ACHN (cell line): ENCODE data around the gene CLCN7.
"Not testable (repeated sequence)": the region's sequence is repeated elsewhere in the genome, so short reads cannot be mapped to it uniquely, and the experiment has no call there.

Source experiments
- DNase-seq: peaks from one replicate; pipeline ENCODE4 v3.0.0-alpha.2; 2015
- in situ Hi-C: cut with HindIII; loops from 2 replicates; pipeline ENCODE4 v1.10.0; 2017; ENCODE audit warnings: low sequenced_read_pairs, low pct_ligation_motif_present, low pct_unique_long_range_greater_than_20kb

The CLCN7 gene

DNA sequence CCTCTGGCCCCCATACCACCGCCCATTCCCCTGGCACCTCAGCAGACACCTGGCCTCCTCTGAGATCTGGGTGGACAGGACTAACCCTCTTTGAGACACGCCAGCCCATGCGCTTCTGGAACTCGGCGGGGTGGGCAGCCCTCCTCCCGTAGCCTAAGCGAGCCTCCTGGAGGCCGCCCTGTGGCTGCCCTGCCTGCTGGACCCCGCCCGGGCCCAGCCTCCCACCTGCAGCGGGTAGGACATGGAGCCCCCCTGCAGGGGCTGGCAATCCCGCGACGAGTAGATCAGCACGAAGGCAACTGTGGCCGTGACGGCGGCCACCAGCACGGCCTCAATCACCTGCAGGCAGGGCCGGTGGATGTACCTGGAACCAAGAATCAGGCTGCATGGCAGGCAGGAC, 22.3 kb downstream of the CLCN7 start:
- DNase-seq: no peak
- in situ Hi-C loops: no loop called here

DNA sequence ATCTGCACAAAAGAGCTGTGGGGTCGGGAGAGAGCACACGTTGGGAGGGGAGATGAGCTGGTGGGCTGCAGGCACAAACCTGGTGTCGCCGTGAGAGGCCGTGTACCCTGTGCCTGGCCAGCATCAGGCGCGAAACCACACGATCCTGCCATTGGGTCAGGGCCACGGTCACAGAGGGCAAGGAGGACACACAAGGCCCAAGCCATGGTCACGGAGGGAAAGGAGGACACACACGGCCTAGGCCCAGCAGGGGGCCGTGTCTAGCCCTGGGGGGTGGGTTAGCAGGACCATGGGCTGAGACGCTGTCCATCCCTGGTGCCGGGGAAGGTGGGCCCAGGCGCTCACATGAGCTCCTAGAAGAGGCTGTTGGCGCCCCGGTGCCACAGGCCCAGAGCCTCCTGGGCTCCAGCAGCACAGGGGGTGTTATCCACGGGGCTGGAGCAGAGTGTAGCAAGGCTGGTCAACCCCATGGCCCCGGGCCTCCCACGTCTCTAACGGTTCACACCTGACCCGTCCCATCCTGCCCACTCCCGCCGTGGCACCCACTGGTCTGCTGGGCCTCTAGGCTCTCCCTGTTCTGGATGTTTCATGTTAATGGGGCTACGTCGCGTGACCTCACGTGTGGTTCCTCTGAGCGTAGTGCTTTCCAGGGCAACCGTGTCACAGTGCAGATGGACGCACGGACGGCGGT, 23.0 kb downstream of the CLCN7 start:
- in situ Hi-C loops: no loop called here

DNA sequence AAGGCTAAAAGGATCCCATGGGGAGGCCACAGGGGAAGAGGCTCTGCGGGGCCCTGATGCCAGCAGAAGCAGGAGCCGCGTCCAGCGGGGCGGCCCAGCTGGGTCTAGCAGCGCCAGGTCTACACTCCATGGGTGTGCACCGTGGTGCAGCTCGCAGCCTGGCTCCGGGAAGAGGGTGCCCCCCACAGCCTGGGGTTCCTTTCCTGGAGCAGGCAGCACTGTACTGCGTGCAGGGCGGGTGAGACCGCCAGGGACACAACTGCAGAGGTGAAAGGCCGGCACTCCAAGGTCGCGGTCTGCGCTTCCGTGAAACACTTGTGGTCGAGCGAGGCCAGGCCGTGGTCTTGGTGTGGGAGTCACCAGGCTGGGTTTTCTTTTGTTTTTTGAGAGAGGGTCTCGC, 24.0 kb downstream of the CLCN7 start:
- DNase-seq: no peak
- in situ Hi-C loops: no loop called here

More for the DNA sequence above, 23.0 kb downstream of the CLCN7 start:
- DNase-seq: no peak

DNA sequence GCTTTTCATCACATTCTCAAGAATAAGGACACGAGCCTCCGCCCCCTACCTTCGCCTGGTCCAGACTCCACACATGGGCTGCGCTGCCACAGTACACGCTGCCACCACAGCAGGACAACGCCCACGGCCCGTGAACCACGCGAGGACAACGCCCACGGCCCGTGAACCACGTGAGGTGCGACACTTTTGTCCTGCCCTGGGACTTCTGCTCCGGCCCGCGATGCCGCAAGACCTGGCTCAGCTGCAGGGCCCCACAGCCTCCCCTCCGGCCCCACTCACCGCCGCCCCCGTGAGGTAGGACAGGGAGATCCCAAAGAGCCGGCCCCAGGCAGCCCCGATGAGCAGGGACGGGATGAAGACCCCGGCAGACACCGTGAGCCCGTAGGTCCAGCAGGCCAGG, 24.6 kb downstream of the CLCN7 start:
- in situ Hi-C loops: no loop called here
- DNase-seq: no peak

GRCh38 chr16:1449201-1449788, 25.5 kb downstream of the CLCN7 start:
- DNase-seq: no peak
- in situ Hi-C loops: no loop called here

DNA sequence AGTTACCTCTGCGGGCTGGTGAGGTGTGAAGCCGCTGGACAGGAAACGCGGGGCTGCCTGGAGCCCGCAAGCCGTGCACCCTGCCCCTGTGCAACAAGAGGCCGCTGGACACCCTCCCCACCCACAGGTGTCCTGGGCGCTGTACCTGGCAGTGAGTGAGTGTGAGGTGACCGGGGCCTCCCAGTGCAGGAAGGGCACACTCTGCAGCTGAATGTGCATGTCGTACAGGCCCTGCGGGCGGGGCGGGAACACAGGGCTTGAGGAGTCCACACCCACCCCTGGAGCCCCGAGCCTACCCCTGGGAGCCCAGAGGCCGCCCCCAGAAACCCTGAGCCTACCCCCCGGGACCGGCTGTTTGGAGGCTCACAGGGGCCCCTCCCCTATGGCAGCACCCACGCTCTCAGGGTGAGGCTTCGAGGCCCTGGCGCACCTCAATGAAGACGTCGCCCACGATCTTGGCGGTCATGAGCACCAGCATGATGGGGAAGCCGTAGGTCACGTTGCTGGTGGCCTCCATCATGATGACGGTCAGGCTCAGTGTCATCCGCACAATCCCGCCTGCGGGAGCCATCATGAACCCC, 26.2 kb downstream of the CLCN7 start:
- in situ Hi-C loops: no loop called here

GRCh38 chr16:1447965-1448364, 26.9 kb downstream of the CLCN7 start:
- DNase-seq: no peak
- in situ Hi-C loops: no loop called here

More for the DNA sequence above, 26.2 kb downstream of the CLCN7 start:
- no peak for DNase-seq

DNA sequence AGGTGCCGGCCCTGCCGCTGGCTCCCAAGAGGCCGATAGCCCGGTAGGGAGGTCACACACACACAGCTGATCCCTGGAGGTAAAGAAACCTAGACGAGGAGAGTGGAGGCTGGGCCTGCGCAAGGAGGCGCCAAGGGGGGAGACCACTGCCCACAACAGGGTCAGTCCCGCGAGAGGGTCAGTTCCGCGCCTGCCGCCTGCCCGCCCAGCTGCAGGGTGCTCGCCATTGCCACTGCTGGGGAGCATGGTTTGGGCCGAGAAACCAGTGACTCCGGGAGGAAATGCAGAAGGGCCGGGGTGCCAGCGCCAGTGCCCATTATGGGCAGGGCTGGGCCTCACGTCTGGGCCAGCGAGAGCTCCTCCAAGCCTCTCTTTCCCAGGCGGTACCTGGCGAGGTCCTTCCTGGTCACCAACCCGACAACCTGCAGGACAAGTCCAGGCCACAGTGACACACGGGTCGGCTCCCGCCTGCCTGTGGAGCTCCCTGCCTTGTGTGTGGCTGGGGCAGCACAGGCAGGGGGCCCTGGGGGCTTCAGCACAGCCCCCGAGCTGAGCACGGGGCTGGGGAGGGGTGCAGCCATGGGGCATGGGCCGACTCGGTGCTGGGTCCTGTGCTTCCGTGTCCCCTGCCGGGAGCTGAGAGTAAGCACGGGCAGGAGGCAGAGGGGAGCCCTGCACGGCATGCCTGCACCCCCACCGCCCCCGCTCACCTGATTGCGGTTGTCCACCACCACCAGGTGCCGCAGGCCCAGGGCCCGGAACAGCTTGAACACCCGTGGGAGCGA, 28.3 kb downstream of the CLCN7 start:
- DNase-seq: no peak
- in situ Hi-C loops: no loop called here

- DNase-seq: no peak
- in situ Hi-C loops: no loop called here
Observed at GRCh38 chr16:1445518-1446203, 29.2 kb downstream of the CLCN7 start.

DNA sequence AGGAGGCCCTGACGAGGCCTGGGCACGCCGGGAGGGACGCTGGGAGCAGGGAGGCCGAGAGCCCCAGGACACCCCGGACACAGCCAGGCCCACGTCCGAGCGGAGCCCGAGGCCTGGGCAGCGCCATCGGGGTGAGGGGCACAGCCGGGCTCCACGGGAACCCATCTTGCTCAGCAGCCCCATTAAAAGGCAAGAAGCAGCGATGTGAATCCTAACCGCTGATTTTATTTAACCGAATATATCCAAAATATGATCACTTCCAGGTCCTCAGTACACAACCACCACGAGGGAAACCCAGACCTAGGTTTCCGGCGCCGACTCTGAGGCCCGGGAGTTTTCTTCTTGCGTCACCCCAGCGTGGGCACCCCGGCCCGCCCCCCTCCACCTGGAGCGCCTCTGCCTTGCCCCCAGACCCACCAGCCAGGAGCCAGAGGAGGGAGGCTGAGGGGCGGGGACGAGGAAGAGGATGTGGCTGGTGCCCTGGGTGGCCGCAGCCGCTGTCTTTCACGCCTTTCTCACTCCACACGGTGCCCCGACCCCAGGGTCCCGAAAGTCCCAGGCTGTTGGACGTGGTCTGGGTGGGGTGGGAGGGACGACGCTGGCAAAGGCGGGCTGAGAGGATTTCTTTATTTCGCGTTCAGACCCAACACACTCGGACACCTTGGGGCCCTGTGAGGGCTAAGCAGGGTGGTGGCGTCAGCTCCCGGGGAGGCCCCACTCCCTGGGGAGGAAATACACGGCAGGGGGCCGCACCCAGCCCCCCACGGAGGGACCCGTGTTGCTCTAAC, 29.9 kb downstream of the CLCN7 start:
- in situ Hi-C loops: no loop called here
- DNase-seq: no peak

- in situ Hi-C loops: no loop called here
Observed at GRCh38 chr16:1443980-1444729, 30.7 kb downstream of the CLCN7 start, which contains the start of gene CCDC154. TSS of gene CCDC154 (minus strand) at chr16:1444556. CDS start at chr16:1444322, 234 bp downstream.

GRCh38 chr16:1443403-1443973, 31.3 kb downstream of the CLCN7 start:
- DNase-seq: no peak
- in situ Hi-C loops: no loop called here

More at GRCh38 chr16:1443980-1444729, 30.7 kb downstream of the CLCN7 start, which contains the start of gene CCDC154:
- DNase-seq: no peak

DNA sequence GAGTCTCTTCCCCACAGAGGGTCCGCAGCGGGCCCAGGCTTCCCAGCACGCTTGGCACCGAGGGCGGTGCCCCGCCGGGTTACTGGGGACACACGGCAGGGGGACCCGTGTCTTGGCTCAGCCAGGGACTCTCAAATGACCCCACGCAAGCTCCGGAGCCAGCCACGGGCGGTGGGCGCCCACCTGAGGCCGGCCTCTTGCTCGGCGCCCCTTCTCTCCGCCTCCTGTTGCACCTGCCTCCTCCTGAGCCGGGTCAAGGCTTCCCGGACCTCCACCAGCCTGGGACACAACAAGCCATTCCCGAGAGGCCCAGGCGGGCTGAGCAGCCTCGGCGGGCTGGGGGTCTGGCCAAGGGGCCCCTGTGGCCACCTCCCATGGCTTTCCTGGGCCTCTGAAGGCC, 32.1 kb downstream of the CLCN7 start:
- no peak for DNase-seq
- in situ Hi-C loops: no loop called here

DNA sequence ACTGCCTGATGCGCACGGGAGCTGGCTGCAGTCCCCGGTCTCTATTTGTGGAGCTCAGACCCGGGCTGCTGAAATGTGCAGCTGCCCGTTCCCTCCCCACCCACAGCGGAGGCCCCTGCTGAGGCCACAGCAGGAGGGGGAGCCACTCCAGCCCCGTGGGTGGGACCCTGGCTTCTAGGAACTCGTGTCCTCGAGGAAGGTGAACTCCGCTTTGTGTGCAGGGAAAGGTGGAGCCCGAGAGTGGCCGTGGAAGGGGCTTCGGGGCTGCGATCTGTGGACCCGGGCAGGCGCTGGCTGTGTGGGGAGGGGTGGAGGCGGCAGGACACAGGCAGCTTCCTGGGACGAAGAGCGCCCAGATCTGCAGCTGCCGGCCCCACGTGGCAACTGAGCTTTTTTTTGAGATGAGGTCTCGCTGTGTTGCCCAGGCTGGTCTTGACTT, 33.4 kb downstream of the CLCN7 start:
- in situ Hi-C loops: no loop called here

GRCh38 chr16:1439699-1440074, 35.1 kb downstream of the CLCN7 start:
- not testable (repeated sequence) for DNase-seq
- in situ Hi-C loops: loop anchor here (10.0 kb wide), 1 partner anchor 45 kb away; the partner anchor contains the start of gene PTX4

More for the DNA sequence above, 33.4 kb downstream of the CLCN7 start:
- DNase-seq: no peak

GRCh38 chr16:1439058-1439698, 35.6 kb downstream of the CLCN7 start:
- in situ Hi-C loops: loop anchor here (10.0 kb wide), 1 partner anchor 46 kb away; the partner anchor contains the start of gene PTX4
- DNase-seq: no peak
